Duodenal mucosa (tissue), 2 donors: ENCODE measurements around the gene TENT4A.
"Not testable (repeated sequence)": the region's sequence is repeated elsewhere in the genome, so short reads cannot be mapped to it uniquely, and the experiment has no call there.

Experiments used
- H3K27ac ChIP-seq: one replicate; pipeline ENCODE4 v1.7.0; 2013; ENCODE audit warnings: low read depth, low read length
- H3K27me3 ChIP-seq, 2 donors: one replicate each; pipeline ENCODE4 v1.7.0; 2013; ENCODE audit warnings: low read length in 2 of 2, control low read depth in 1 of 2; ENCODE audit not compliant: insufficient read depth in 2 of 2, control insufficient read depth in 1 of 2
- H3K36me3 ChIP-seq, 2 donors: one replicate each; pipeline ENCODE4 v1.7.0; 2013; ENCODE audit warnings: low read length in 2 of 2, control low read depth in 1 of 2; ENCODE audit not compliant: insufficient read depth in 2 of 2, control insufficient read depth in 1 of 2
- H3K4me1 ChIP-seq, 2 donors: one replicate each; pipeline ENCODE4 v1.7.0; 2013; ENCODE audit warnings: low read length in 2 of 2, control low read depth in 1 of 2; ENCODE audit not compliant: insufficient read depth in 2 of 2, control insufficient read depth in 1 of 2
- H3K4me3 ChIP-seq, 2 donors: one replicate each; pipeline ENCODE4 v1.7.0; 2013; ENCODE audit warnings: low read length in 2 of 2, low read depth in 1 of 2
- H3K9ac ChIP-seq, 2 donors: one replicate each; pipeline ENCODE4 v1.7.0; 2013; ENCODE audit warnings: low read length in 2 of 2, low read depth in 1 of 2
- H3K9me3 ChIP-seq, 2 donors: one replicate each; pipeline ENCODE4 v1.7.0; 2013; ENCODE audit warnings: low read length in 2 of 2, control low read depth in 1 of 2; ENCODE audit not compliant: control insufficient read depth in 1 of 2

Gene TENT4A

GRCh38 chr5:6713274-6714225, at the start of gene TENT4A:
TSS of gene TENT4A (plus strand) at chr5:6713432. CDS start at chr5:6713984, 552 bp downstream.
- no peaks in the 10 kb centered on the region for H3K27me3 ChIP-seq
- H3K4me3 ChIP-seq = peak within 1 kb of the TSS; percentile 74 to 80
- no peaks in the 10 kb centered on the region for H3K9me3 ChIP-seq
- H3K27ac ChIP-seq = peak within 1 kb of the TSS; percentile 98
- peaks cover 41 to 44% of the 10 kb centered on the region in 2 donors for H3K4me1 ChIP-seq
- peaks cover 0 to 4% of the 10 kb centered on the region in 2 donors for H3K36me3 ChIP-seq
- H3K9ac ChIP-seq = peak within 1 kb of the TSS; percentile 79 to 88

DNA sequence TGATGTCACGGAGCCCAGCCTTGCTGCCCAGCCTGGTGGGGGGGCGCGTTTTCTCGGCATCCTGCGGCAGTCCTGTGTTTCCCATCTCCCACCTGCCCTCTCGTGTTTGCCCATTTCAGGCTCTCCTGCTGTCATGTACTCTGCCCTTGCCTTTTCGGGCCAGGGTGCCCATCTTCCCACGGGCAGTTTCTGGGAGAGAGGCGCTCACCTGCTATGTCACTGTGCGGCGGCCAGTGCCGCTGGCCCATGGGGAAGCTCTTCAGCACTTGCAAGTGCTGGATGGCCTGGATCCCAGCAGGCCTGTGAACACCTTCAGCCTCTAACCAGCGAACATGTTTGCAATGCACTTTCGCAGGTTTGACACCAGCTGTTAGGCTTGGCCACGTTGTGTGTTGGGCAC, 46.5 kb upstream of the TENT4A start:
- peaks cover 0 to 9% of the 10 kb centered on the region in 2 donors for H3K36me3 ChIP-seq
- no peak overlapping the region for H3K9ac ChIP-seq
- H3K4me1 ChIP-seq = no peaks in the 10 kb centered on the region
- no peaks in the 10 kb centered on the region for H3K27me3 ChIP-seq
- H3K9me3 ChIP-seq = no peaks in the 10 kb centered on the region
- H3K4me3 ChIP-seq = no peak overlapping the region
- no peak overlapping the region for H3K27ac ChIP-seq

- Histone ChIP-seq H3K9ac (no peak overlapping the region), H3K36me3 (peaks cover 0 to 9% of the 10 kb centered on the region in 2 donors), H3K4me1 (no peaks in the 10 kb centered on the region), H3K9me3 (no peaks in the 10 kb centered on the region), H3K27me3 (no peaks in the 10 kb centered on the region), H3K4me3 (no peak overlapping the region), H3K27ac (no peak overlapping the region)
Measured at GRCh38 chr5:6667648-6668047, 45.6 kb upstream of the TENT4A start.

DNA sequence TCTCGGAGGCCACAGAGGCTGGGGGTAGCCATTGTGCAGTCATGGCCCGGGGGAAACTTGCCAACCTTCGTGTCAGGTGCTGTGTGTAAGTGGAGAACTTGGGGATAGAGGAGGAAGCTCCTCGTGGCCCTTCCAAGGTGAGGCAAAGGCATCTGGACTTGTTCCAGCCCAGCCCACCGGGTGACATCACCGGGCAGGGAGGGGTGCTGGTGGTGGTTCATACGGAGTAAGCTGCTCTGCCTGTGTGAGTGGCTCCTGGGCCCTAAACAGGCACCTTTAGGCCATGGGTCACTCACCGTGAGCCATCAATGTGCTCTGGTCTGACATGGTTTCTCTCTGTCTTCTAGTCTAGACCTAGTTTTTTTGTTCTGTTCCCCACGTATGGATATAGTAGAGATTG, 44.5 kb upstream of the TENT4A start:
- H3K9me3 ChIP-seq, H3K36me3 ChIP-seq, H3K4me1 ChIP-seq, H3K9ac ChIP-seq, H3K4me3 ChIP-seq, H3K27me3 ChIP-seq, H3K27ac ChIP-seq: not testable (repeated sequence)

DNA sequence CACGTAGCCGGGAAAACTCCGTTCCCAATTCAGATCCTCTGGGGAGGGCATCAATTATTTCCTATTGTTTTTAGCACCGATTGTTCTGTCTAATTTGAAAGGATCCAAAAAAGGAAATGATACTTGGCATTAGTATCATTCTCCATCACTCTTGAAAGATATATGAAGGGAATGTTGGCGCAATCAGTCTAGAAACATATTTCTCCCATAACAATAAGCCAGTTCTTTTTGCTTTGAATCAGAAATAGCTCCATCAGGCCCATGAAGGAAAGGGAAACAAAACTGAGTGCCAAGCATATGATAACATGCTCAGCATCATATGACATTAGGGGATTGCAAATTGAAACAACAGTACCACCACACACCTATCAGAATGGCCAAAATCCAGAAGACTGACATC, 40.2 kb upstream of the TENT4A start:
- H3K27ac ChIP-seq = no peak overlapping the region
- no peak overlapping the region for H3K9ac ChIP-seq
- no peak overlapping the region for H3K4me3 ChIP-seq
- H3K27me3 ChIP-seq = no peaks in the 10 kb centered on the region
- H3K4me1 ChIP-seq = no peaks in the 10 kb centered on the region
- peaks cover 0 to 7% of the 10 kb centered on the region in 2 donors for H3K36me3 ChIP-seq
- no peaks in the 10 kb centered on the region for H3K9me3 ChIP-seq

GRCh38 chr5:6673963-6674362, 39.3 kb upstream of the TENT4A start:
- H3K9me3 ChIP-seq = no peaks in the 10 kb centered on the region
- no peak overlapping the region for H3K9ac ChIP-seq
- no peaks in the 10 kb centered on the region for H3K4me1 ChIP-seq
- H3K4me3 ChIP-seq = no peak overlapping the region
- H3K27me3 ChIP-seq = no peaks in the 10 kb centered on the region
- peaks cover 0 to 7% of the 10 kb centered on the region in 2 donors for H3K36me3 ChIP-seq
- no peak overlapping the region for H3K27ac ChIP-seq

DNA sequence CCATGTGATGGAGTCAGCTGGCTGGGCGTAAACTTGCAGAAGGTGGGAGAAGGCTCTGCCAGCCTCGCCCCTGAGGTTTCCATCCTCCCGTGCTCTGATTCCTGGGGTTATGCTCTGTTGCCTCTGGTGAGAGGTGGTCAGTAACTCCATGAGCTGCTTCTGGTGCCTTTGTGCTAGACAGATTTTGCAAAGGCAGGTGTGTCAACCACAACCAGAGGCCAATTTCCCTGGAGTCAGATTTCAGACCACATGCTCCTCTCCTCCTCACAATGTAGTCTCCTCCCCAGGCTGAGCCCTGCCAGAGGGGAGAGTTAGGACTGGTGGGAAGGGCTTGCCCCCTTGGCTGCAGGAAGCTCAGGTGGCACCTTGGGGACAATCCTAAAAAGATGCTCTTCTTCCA, 38.8 kb upstream of the TENT4A start:
- no peaks in the 10 kb centered on the region for H3K27me3 ChIP-seq
- no peaks in the 10 kb centered on the region for H3K9me3 ChIP-seq
- no peak overlapping the region for H3K4me3 ChIP-seq
- H3K9ac ChIP-seq = no peak overlapping the region
- H3K36me3 ChIP-seq = peaks cover 0 to 7% of the 10 kb centered on the region in 2 donors
- H3K27ac ChIP-seq = no peak overlapping the region
- H3K4me1 ChIP-seq = no peaks in the 10 kb centered on the region

DNA sequence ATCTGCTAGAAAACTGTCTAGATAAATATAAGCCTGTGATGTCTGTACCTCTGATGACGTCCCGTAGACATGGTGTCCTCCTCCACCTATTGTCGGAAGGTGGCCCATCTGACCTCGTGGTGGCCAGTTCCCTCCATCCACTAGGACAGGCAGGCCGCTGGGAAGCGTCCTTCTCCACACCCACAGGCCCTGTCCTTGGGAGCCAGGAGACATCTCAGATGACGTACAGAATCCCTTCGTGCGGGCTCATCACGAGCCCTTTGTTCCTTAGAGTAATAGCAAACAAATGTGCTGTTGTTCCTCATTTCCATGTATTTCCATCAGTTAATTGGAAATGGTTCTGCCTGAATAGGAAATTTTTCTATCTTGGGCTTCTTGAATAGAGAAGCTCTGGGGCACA, 38.3 kb upstream of the TENT4A start:
- Histone ChIP-seq H3K4me1 (no peaks in the 10 kb centered on the region), H3K27me3 (no peaks in the 10 kb centered on the region), H3K27ac (no peak overlapping the region), H3K36me3 (peaks cover 0 to 5% of the 10 kb centered on the region in 2 donors), H3K9ac (no peak overlapping the region), H3K4me3 (no peak overlapping the region), H3K9me3 (no peaks in the 10 kb centered on the region)

DNA sequence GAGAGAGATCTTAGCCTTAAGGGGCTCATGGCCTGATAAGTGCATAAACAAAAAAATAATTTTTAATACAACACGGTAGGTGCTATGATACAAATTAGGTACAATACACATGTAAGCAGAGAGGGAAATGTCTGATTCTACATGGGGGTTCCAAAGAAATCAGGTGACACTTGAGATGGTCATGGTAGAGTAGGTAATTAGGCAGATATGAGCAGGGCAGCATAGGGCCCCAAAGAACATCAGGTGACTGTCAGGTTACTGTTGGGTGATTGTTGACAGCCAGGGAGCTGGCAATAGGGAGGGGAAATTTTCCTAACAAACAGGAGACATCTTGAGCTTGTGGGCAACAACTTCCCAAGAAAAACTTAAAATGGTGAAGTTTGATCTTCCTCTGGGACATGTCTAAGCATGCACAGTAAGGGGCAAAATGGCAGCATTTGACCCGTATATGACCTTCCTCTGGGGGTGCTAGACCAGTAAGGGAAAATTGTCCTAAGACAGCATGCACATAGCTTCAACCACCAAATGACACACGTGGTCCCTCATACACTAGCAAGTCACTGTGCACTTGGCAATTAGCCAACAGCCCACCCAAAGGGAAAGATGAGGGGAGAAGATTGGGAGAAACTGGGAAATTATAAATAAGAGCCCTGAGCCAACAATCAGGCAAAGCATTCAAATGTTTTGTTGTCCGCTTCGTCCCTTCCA, 37.3 kb upstream of the TENT4A start:
- no peak overlapping the region for H3K9ac ChIP-seq
- H3K4me1 ChIP-seq = no peaks in the 10 kb centered on the region
- no peaks in the 10 kb centered on the region for H3K27me3 ChIP-seq
- H3K27ac ChIP-seq = no peak overlapping the region
- H3K36me3 ChIP-seq = no peaks in the 10 kb centered on the region
- H3K9me3 ChIP-seq = no peaks in the 10 kb centered on the region
- no peak overlapping the region for H3K4me3 ChIP-seq

DNA sequence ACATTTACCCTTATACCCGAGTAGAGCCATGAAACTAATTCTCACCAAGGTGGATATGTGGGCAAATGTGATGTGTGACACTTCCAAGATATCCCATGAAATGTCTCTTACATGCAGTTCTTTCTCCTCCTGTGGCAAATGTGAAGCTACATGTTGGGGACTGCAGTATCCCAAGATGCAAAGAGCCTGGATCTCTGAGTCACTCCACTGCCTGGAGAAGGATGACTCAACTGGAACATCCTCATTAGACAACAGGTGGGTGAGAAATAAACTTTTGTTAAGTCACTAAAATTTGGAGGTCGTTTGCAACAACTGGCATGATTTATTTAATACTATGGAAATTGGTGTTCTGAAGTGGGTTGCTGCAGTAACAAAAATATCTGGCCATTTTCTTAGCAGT, 36.5 kb upstream of the TENT4A start:
- H3K4me3 ChIP-seq = no peak overlapping the region
- no peak overlapping the region for H3K27ac ChIP-seq
- no peaks in the 10 kb centered on the region for H3K9me3 ChIP-seq
- H3K27me3 ChIP-seq = no peaks in the 10 kb centered on the region
- H3K36me3 ChIP-seq = no peaks in the 10 kb centered on the region
- no peak overlapping the region for H3K9ac ChIP-seq
- H3K4me1 ChIP-seq = no peaks in the 10 kb centered on the region
